ENCODE measurements around the gene ZNF362.

GRCh38 chr1:33277488-33278084 lies 21.3 kb downstream of the ZNF362 start:
- no peak for TF ChIP-seq CBX2 (IDR thresholded peaks at IDR 0.05; ENCODE audit: low read depth, low read length)
- no peak for TF ChIP-seq CBX2 (CRISPR knock-in tag; IDR thresholded peaks at IDR 0.05; ENCODE audit: low read depth)
- no peak for TF ChIP-seq JUNB (CRISPR knock-in tag; IDR thresholded peaks at IDR 0.05; ENCODE audit: borderline replicate concordance)
- no peak for TF ChIP-seq RNF219 (CRISPR knock-in tag; IDR thresholded peaks at IDR 0.05)
- no peak for TF ChIP-seq CTCF (CRISPR knock-in tag; IDR thresholded peaks at IDR 0.05)
- no peak for TF ChIP-seq ZNF138 (CRISPR knock-in tag; IDR thresholded peaks at IDR 0.05; ENCODE audit: low read depth)
- TF ChIP-seq ZBTB33 (CRISPR knock-in tag; IDR thresholded peaks at IDR 0.05), result no peak
- no peak for TF ChIP-seq BATF2 (CRISPR knock-in tag; IDR thresholded peaks at IDR 0.05)

All from HepG2 (cell line).